GM23338 (cell line): ENCODE results near the gene TPCN2.

Source experiments
- CREB1 ChIP-seq: fragments of 250-450 bp; sonication (Bioruptor Pico); IDR thresholded peaks from 2 replicates; pipeline ENCODE4 v1.5.0; 2020; ENCODE audit warnings: low read depth, mild to moderate bottlenecking, moderate library complexity
- ETS1 ChIP-seq: IDR thresholded peaks from 2 replicates; pipeline ENCODE4 v1.6.1; 2016; ENCODE audit warnings: antibody characterized with exemption
- EZH2 ChIP-seq: fragments of 200-600 bp; sonication (generic); IDR thresholded peaks from one replicate; pipeline ENCODE4 v1.8.0; 2017; ENCODE audit warnings: antibody characterized with exemption, mild to moderate bottlenecking, low read depth; ENCODE audit not compliant: unreplicated experiment
- EZH2phosphoT487 ChIP-seq: fragments of 200-600 bp; sonication (generic); IDR thresholded peaks from one replicate; pipeline ENCODE4 v1.8.1; 2018; ENCODE audit warnings: antibody characterized with exemption; ENCODE audit not compliant: unreplicated experiment
- JUNB ChIP-seq: IDR thresholded peaks from one replicate; pipeline ENCODE4 v1.6.1; 2016; ENCODE audit warnings: antibody characterized with exemption; ENCODE audit not compliant: unreplicated experiment
- NANOG ChIP-seq: IDR thresholded peaks from 2 replicates; pipeline ENCODE4 v1.6.1; 2016; ENCODE audit warnings: antibody characterized with exemption, borderline replicate concordance
- POLR2AphosphoS5 ChIP-seq: IDR thresholded peaks from 2 replicates; pipeline ENCODE4 v1.6.1; 2016; ENCODE audit warnings: antibody characterized with exemption, low read depth
- ZNF331 ChIP-seq: fragments of 250-450 bp; sonication (Bioruptor Pico); IDR thresholded peaks from 2 replicates; pipeline ENCODE4 v1.5.0; 2020; ENCODE audit warnings: low read depth, mild to moderate bottlenecking, moderate library complexity
- TF ChIP-seq, protein P1 (sequence below), 2 experiments: fragments of 200-600 bp in 1 of 2; sonication (generic) in 1 of 2; conservative IDR thresholded peaks; 2 replicates each; pipeline versions ENCODE4 v1.5.1 to v1.6.1; 2016 to 2017; ENCODE audit warnings: antibody characterized with exemption in 2 of 2, low read depth in 2 of 2, mild to moderate bottlenecking in 2 of 2, moderate library complexity in 1 of 2
- TF ChIP-seq, protein P2 (sequence below): IDR thresholded peaks from one replicate; pipeline ENCODE4 v1.6.1; 2018; ENCODE audit warnings: antibody characterized with exemption; ENCODE audit not compliant: unreplicated experiment

DNA sequence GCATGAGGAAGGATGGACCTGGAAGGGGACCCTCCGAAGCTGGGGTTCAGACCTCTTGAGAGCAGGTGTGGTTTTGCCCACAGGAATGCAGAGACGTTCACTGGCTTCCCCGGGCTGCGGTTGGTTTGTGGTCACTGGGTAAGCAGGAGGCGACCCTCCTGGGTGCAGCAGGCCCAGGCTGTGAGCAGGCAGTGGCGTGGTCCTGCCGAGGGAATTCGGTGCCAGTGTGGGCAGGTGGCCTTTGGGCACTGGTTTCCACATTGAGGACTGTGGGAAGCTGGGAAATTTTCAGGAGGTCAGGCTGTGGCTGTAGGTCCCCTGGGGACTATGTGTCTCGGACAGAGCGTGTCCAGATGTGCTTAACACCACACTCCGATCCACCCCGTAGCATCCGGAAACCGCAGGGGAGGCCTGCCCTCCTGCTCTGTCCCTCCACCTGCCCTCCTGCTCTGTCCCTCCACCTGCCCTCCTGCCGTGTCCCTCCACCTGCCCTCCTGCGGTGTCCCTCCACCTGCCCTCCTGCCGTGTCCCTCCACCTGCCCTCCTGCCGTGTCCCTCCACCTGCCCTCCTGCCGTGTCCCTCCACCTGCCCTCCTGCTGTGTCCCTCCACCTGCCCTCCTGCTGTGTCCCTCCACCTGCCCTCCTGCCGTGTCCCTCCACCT, 27.5 kb downstream of the TPCN2 start:
- TF ChIP-seq, protein P1, sequence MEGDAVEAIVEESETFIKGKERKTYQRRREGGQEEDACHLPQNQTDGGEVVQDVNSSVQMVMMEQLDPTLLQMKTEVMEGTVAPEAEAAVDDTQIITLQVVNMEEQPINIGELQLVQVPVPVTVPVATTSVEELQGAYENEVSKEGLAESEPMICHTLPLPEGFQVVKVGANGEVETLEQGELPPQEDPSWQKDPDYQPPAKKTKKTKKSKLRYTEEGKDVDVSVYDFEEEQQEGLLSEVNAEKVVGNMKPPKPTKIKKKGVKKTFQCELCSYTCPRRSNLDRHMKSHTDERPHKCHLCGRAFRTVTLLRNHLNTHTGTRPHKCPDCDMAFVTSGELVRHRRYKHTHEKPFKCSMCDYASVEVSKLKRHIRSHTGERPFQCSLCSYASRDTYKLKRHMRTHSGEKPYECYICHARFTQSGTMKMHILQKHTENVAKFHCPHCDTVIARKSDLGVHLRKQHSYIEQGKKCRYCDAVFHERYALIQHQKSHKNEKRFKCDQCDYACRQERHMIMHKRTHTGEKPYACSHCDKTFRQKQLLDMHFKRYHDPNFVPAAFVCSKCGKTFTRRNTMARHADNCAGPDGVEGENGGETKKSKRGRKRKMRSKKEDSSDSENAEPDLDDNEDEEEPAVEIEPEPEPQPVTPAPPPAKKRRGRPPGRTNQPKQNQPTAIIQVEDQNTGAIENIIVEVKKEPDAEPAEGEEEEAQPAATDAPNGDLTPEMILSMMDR (conservative IDR thresholded peaks at IDR 0.05; ENCODE audit: low read depth in 2 of 2) = no peak
- TF ChIP-seq EZH2 (no peak), ETS1 (no peak), POLR2AphosphoS5 (no peak), EZH2phosphoT487 (no peak), CREB1 (CRISPR knock-in tag) (no peak), NANOG (no peak), JUNB (no peak), ZNF331 (no peak)
- TF ChIP-seq, protein P2, sequence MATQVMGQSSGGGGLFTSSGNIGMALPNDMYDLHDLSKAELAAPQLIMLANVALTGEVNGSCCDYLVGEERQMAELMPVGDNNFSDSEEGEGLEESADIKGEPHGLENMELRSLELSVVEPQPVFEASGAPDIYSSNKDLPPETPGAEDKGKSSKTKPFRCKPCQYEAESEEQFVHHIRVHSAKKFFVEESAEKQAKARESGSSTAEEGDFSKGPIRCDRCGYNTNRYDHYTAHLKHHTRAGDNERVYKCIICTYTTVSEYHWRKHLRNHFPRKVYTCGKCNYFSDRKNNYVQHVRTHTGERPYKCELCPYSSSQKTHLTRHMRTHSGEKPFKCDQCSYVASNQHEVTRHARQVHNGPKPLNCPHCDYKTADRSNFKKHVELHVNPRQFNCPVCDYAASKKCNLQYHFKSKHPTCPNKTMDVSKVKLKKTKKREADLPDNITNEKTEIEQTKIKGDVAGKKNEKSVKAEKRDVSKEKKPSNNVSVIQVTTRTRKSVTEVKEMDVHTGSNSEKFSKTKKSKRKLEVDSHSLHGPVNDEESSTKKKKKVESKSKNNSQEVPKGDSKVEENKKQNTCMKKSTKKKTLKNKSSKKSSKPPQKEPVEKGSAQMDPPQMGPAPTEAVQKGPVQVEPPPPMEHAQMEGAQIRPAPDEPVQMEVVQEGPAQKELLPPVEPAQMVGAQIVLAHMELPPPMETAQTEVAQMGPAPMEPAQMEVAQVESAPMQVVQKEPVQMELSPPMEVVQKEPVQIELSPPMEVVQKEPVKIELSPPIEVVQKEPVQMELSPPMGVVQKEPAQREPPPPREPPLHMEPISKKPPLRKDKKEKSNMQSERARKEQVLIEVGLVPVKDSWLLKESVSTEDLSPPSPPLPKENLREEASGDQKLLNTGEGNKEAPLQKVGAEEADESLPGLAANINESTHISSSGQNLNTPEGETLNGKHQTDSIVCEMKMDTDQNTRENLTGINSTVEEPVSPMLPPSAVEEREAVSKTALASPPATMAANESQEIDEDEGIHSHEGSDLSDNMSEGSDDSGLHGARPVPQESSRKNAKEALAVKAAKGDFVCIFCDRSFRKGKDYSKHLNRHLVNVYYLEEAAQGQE = no peak
